ENCODE data around the gene SCAMP1. TPM values are rescaled to one million over a fixed set of nuclear protein-coding genes. Genes with fewer than 3 reads are reported as not detected.

SCAMP1 gene
- total and polyA plus RNA-seq, 8 donors = 31.9 to 58.2 (median 46.1) TPM

GRCh38 chr5:78405829-78406750 is 45.7 kb downstream of the SCAMP1 start:
- Histone ChIP-seq H3K27me3 (no peaks in the 10 kb centered on the region), H3K4me1 (no peaks in the 10 kb centered on the region), H3K27ac (no peak overlapping the region), H3K9me3 (no peaks in the 10 kb centered on the region), H3K36me3 (no peaks in the 10 kb centered on the region), H3K4me3 (no peak overlapping the region)
- peak; percentile 66 for ATAC-seq
- DNase-seq = no peak
- intact Hi-C loops (cut with DNase I) = no loop called here
- no peak for TF ChIP-seq CTCF (IDR thresholded peaks at IDR 0.05)

DNA sequence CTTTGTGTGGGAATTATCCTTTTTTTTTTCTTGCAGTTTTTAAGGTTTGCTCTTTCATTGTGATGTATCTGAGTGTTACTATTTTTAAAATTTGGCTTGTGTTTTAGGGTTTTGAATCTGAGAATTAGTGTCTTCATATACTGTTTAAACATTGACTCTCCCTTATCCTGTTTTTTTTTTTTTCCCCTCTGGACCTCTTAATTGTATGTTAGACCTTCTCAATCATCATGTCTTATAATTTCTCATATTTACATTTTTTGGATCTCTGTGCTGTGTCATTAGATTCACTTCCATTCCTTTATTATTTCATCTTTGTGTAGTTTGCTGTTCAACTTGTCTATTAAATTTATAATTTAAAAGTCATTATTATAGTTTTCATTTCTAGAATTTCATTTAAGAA is 47.0 kb downstream of the SCAMP1 start:
- Histone ChIP-seq H3K27ac (no peak overlapping the region), H3K4me3 (no peak overlapping the region), H3K27me3 (no peaks in the 10 kb centered on the region), H3K9me3 (no peaks in the 10 kb centered on the region), H3K4me1 (no peaks in the 10 kb centered on the region), H3K36me3 (no peaks in the 10 kb centered on the region)
- ATAC-seq (no peak), DNase-seq (no peak)
- intact Hi-C loops (cut with DNase I) = no loop called here
- no peak for TF ChIP-seq CTCF (IDR thresholded peaks at IDR 0.05)

DNA sequence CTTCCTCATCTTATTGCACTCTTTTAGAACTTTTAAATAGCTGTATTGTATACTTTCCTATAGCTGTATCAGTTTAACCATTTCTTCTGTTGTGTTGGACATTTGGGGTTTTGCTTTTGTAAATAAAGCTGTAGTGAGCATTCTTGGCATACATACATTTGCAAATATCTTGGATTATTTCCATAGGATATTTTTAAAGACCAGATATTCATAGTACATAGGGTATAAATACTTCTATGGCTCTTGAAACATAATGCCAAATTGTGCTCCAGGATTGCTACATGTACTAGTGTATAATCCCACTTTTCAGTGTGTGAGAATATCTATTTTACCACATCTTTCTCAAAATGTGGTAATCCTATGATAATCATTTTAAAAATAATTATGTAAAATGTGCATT is 51.2 kb downstream of the SCAMP1 start:
- Histone ChIP-seq H3K36me3 (peaks cover 0 to under 1% of the 10 kb centered on the region in 2 donors), H3K4me3 (no peak overlapping the region), H3K9me3 (no peaks in the 10 kb centered on the region), H3K4me1 (no peaks in the 10 kb centered on the region), H3K27ac (no peak overlapping the region), H3K27me3 (no peaks in the 10 kb centered on the region)
- peak in 2 of 4 donors; percentile 3 to 5 for DNase-seq
- TF ChIP-seq CTCF (IDR thresholded peaks at IDR 0.05) = no peak
- ATAC-seq = no peak
- intact Hi-C loops (cut with DNase I) = no loop called here

- no peaks in the 10 kb centered on the region for H3K27me3 ChIP-seq
- intact Hi-C loops (cut with DNase I) = no loop called here
- H3K4me1 ChIP-seq = no peaks in the 10 kb centered on the region
- DNase-seq = no peak
- no peak for ATAC-seq
- no peak overlapping the region for H3K4me3 ChIP-seq
- no peaks in the 10 kb centered on the region for H3K9me3 ChIP-seq
- no peak overlapping the region for H3K27ac ChIP-seq
- peaks cover 0 to 10% of the 10 kb centered on the region in 2 donors for H3K36me3 ChIP-seq
- no peak for TF ChIP-seq CTCF (IDR thresholded peaks at IDR 0.05)
These were observed 56.4 kb downstream of the SCAMP1 start for GRCh38 chr5:78416677-78417425.

GRCh38 chr5:78419396-78419795 is 59.0 kb downstream of the SCAMP1 start:
- H3K9me3 ChIP-seq = no peaks in the 10 kb centered on the region
- H3K4me1 ChIP-seq = no peaks in the 10 kb centered on the region
- intact Hi-C loops (cut with DNase I) = no loop called here
- H3K27ac ChIP-seq = no peak overlapping the region
- H3K36me3 ChIP-seq = peaks cover 0 to 10% of the 10 kb centered on the region in 2 donors
- no peaks in the 10 kb centered on the region for H3K27me3 ChIP-seq
- TF ChIP-seq CTCF (IDR thresholded peaks at IDR 0.05) = no peak
- H3K4me3 ChIP-seq = no peak overlapping the region
- ATAC-seq (no peak), DNase-seq (no peak)

Data from left lung (tissue), 10 donors.